Measurements from ENCODE around the gene KRT86.

DNA sequence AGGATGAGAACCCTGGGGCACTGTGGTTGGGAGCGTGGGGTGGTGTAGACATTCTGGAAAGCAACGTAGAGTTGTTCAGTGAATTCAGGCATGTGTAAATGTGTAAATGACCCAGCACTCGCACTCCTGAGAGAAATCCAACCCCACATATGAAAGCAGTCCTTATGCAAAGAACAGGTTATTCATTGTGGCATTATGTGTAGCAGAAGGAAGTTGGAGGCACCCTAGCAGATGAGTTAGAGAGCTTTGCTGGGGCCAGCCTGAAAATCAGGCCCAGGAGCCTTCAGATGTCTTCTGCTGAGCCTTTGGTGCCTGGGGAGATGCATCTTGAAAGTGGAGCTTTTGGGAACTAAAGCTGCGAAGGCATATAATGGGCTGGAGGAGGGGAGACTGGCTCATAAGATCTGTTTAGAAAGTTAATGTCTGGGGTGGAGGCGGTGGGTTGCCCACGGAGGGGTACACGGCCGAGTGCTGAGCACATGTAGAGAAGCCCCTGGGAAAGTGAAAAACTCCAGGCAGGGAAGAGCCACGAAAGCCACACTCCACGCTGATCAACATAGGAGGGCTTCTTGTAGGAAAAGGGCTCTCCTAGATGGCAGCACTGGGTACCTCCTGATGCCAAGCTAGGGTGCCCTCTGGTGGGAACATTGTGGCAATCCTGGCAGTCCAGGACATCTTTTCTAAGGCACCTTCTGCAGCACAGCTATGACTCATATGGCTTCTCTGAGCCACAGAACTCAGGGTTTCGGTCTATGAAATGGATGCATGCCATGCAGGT is 52.8 kb downstream of the KRT86 start:
- TF ChIP-seq CTCF (conservative IDR thresholded peaks at IDR 0.05) (peak; percentile 85), EZH2 (IDR thresholded peaks at IDR 0.05; ENCODE audit: low read depth) (no peak)

All from PC-9 (cell line).